AG09319 (cell line): ENCODE measurements around the gene EEF1A1.
"Not testable (repeated sequence)": the region's sequence is repeated elsewhere in the genome, so short reads cannot be mapped to it uniquely, and the experiment has no call there.

Source experiments
- DNase-seq: peaks from one replicate; pipeline ENCODE4 v3.0.0-alpha.2; 2010; ENCODE audit warnings: low read depth; ENCODE audit errors: extremely low read depth
- CTCF ChIP-seq: IDR thresholded peaks from 2 replicates; pipeline ENCODE4 v1.5.1; 2011; ENCODE audit warnings: low read depth, mild to moderate bottlenecking, inconsistent platforms, low read length, moderate library complexity

EEF1A1 gene

DNA sequence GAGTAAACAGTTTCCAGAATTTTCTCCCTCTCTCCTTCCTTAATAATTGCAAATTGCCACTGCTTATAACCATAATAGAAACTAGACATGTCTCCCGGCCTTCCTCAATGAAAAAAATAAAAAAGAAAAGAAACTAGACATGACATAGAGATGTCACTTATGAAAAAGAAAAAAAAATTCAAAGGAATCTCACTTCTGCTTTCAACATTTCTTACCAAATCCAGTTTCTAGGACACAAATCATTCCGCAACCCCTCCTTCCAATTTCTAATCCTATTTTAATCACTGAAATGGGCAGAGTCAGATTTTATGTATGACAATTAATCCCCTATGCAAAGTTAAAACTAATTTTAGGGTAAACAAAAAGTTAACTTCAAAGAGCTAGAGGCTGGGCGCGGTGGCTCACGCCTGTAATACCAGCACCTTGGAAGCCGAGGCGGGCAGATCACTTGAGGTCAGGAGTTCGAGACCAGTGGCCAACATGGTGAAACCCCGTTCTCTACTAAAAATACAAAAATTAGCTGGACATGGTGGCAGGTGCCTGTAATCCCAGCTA is 40.1 kb upstream of the EEF1A1 start:
- TF ChIP-seq CTCF, result no peak
- no peak for DNase-seq

- no peak for TF ChIP-seq CTCF
- no peak for DNase-seq
Observed at GRCh38 chr6:73560182-73560732, 39.4 kb upstream of the EEF1A1 start.

DNA sequence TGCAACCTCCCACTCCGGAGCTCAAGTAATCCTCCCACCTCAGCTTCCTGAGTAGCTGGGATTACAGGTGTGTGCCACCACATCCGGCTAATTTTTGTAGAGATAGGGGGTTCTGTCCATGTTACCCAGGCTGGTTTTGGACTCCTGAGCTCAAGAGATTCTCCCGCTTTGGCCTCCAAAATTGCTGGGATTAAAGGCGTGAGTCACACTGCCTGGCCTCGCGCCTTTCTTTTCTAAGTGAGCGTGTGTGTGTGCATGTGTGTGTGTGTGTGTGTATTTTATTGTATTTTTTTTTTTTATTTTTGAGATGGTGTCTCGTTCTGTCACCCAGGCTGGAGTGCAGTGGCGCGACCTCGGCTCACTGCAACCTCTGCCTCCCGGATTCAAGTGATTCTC is 38.6 kb upstream of the EEF1A1 start:
- not testable (repeated sequence) for DNase-seq

DNA sequence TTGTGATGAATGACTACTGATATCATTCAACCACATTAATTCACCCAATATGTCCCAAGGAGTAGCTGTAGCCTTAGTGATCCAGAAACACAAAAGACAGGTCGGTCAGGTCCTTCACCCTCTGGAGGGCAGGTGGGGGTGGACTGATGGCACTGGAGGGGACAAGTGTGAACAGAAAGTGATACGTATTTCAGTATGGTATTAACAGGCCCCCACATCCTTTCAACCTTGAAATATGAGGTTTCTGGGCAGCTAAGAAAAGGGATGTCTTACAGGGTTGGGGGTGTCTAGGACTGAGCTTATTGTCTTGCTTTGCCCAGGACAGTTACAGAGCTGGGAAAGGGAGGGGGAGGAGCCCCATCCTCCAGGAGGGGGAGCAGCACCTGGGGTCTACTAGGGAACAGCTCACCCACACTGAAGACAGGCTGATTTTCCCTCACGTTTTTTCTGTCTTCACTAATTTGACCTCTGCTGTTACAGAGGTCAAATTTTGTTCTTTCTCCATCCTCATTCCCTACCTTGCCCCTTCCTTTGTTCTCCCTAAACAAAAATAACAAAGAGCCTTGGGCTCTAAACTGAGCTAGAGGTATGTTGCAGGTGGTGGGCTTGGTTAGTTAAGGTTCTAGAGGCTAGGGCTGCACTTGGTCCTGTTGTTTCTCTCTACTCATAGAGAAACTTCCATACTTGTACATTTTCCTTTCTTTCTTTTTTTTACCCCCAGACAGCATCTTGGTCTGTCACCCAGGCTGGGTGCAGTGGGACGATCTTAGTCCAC is 38.0 kb upstream of the EEF1A1 start:
- TF ChIP-seq CTCF, result no peak
- no peak for DNase-seq

- TF ChIP-seq CTCF, result no peak
- DNase-seq, result no peak
Observed at GRCh38 chr6:73556836-73557235, 36.0 kb upstream of the EEF1A1 start.

DNA sequence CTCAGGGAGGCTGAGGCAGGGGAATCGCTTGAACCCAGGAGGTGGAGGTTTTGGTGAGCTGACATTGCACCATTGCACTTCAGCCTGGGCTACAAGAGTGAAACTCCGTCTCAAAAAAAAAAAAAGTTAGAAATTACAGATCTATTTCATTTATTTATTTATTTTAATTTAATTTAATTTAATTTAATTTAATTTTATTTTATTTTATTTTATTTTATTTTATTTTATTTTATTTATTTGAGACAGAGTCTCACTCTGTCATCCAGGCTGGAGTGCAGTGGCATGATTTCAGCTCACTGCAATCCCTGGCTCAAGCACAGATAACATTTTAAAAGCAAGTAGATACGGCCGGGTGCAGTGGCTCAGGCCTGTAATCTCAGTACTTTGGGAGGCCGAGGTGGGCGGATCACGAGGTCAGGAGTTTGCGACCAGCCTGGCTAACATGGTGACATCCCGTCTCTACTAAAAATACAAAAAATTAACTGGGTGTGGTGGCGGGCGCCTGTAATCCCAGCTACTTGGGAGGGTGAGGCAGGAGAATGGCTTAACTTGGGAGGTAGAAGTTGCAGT is 34.6 kb upstream of the EEF1A1 start:
- DNase-seq, result not testable (repeated sequence)

GRCh38 chr6:73551115-73551514 is 30.3 kb upstream of the EEF1A1 start:
- not testable (repeated sequence) for DNase-seq

GRCh38 chr6:73548458-73549446 is 27.9 kb upstream of the EEF1A1 start:
- TF ChIP-seq CTCF, result no peak; the same call in 1 of the 2 replicates
- DNase-seq, result no peak
